ENCODE data around the gene PCDHGA11.

- TF ChIP-seq REST (IDR thresholded peaks at IDR 0.05; ENCODE audit: insufficient read depth in 1 of 2, low read depth in 2 of 2, low read length in 2 of 2) (no peak), POLR2AphosphoS5 (IDR thresholded peaks at IDR 0.05; ENCODE audit: low read depth, low read length) (no peak)
Observed at GRCh38 chr5:141382469-141383294, 38.2 kb upstream of the PCDHGA11 start, which contains the start of gene PCDHGA7.

Data from PFSK-1 (cell line).